KMS-11 (cell line): ENCODE measurements around the gene H1-8.

Experiments used
- H2AFZ ChIP-seq: fragments of 200-600 bp; sonication (generic); 2 replicates; pipeline ENCODE4 v1.6.1; 2016; ENCODE audit warnings: antibody characterized with exemption, mixed run types, low read depth
- H3K27ac ChIP-seq: fragments of 200-600 bp; sonication (generic); 2 replicates; pipeline ENCODE4 v1.6.1; 2016; ENCODE audit warnings: mild to moderate bottlenecking, mixed run types
- H3K27me3 ChIP-seq: fragments of 200-600 bp; sonication (generic); 2 replicates; pipeline ENCODE4 v1.6.1; 2017; ENCODE audit warnings: mild to moderate bottlenecking, low read depth, mixed run types, moderate library complexity; ENCODE audit not compliant: insufficient read depth
- H3K36me3 ChIP-seq: fragments of 200-600 bp; sonication (generic); 2 replicates; pipeline ENCODE4 v1.6.1; 2017; ENCODE audit warnings: mild to moderate bottlenecking, mixed run types; ENCODE audit not compliant: insufficient read depth
- H3K4me1 ChIP-seq: fragments of 200-600 bp; sonication (generic); 2 replicates; pipeline ENCODE4 v1.6.1; 2016; ENCODE audit warnings: mild to moderate bottlenecking, low read depth, mixed run types; ENCODE audit not compliant: poor library complexity, severe bottlenecking
- H3K4me2 ChIP-seq: fragments of 200-600 bp; sonication (generic); 2 replicates; pipeline ENCODE4 v1.7.0; 2016; ENCODE audit warnings: mild to moderate bottlenecking, mixed run types
- H3K4me3 ChIP-seq: fragments of 200-600 bp; sonication (generic); IDR thresholded peaks from 2 replicates; pipeline ENCODE4 v1.6.1; 2017; ENCODE audit warnings: low read depth, low read length, mixed read lengths; ENCODE audit not compliant: insufficient read depth
- H3K79me2 ChIP-seq: fragments of 200-600 bp; sonication (generic); 2 replicates; pipeline ENCODE4 v1.6.1; 2016; ENCODE audit warnings: low read depth, mixed run types; ENCODE audit not compliant: insufficient read depth
- H3K9ac ChIP-seq: fragments of 200-600 bp; sonication (generic); 2 replicates; pipeline ENCODE4 v1.6.1; 2016; ENCODE audit warnings: mild to moderate bottlenecking, mixed run types
- H4K20me1 ChIP-seq: fragments of 200-600 bp; sonication (generic); 2 replicates; pipeline ENCODE4 v1.6.1; 2016; ENCODE audit warnings: mild to moderate bottlenecking, mixed run types; ENCODE audit not compliant: insufficient read depth
- CTCF ChIP-seq: fragments of 200-600 bp; sonication (generic); conservative IDR thresholded peaks from 2 replicates; pipeline ENCODE4 v1.6.1; 2017; ENCODE audit warnings: low read depth, mild to moderate bottlenecking, antibody characterized with exemption, low read length, moderate library complexity, mixed read lengths

Gene H1-8

GRCh38 chr3:129567939-129568338 lies 25.0 kb downstream of the H1-8 start:
- H3K27ac ChIP-seq: no peak overlapping the region

DNA sequence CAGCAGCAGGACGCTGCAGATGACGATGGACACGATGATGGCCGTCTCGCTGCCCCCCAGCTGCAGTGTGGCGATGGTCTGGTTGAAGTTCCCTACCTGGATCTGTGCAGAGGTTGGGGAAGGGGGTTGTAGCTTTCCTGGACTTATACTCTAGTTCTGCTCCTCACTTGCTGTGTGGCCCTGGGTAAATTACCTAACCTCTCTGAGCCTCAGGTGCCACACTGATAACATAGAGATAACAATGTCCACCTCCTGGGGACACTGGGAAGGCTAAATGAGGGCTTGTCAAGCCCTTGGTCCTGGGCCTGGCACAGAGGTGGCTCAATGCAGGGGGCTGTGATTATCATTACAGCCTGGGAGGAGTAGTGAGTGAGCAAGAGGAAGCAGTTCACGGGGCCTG lies 26.9 kb downstream of the H1-8 start:
- H3K36me3 ChIP-seq: no peaks in the 10 kb centered on the region
- no peaks in the 10 kb centered on the region for H3K27me3 ChIP-seq
- H3K4me1 ChIP-seq: peaks cover 1% of the 10 kb centered on the region
- no peaks in the 10 kb centered on the region for H3K79me2 ChIP-seq
- H3K4me2 ChIP-seq: no peak overlapping the region
- no peaks in the 10 kb centered on the region for H4K20me1 ChIP-seq
- no peak overlapping the region for H2AFZ ChIP-seq
- H3K27ac ChIP-seq: no peak overlapping the region
- no peak overlapping the region for H3K4me3 ChIP-seq
- TF ChIP-seq CTCF: no peak
- H3K9ac ChIP-seq: no peak overlapping the region

More at GRCh38 chr3:129567939-129568338, 25.0 kb downstream of the H1-8 start:
- H4K20me1 ChIP-seq: no peaks in the 10 kb centered on the region
- no peak overlapping the region for H3K9ac ChIP-seq
- no peak overlapping the region for H3K4me2 ChIP-seq
- no peak overlapping the region for H2AFZ ChIP-seq
- no peaks in the 10 kb centered on the region for H3K4me1 ChIP-seq
- no peaks in the 10 kb centered on the region for H3K27me3 ChIP-seq
- no peaks in the 10 kb centered on the region for H3K79me2 ChIP-seq
- no peaks in the 10 kb centered on the region for H3K36me3 ChIP-seq
- no peak for TF ChIP-seq CTCF
- no peak overlapping the region for H3K4me3 ChIP-seq

DNA sequence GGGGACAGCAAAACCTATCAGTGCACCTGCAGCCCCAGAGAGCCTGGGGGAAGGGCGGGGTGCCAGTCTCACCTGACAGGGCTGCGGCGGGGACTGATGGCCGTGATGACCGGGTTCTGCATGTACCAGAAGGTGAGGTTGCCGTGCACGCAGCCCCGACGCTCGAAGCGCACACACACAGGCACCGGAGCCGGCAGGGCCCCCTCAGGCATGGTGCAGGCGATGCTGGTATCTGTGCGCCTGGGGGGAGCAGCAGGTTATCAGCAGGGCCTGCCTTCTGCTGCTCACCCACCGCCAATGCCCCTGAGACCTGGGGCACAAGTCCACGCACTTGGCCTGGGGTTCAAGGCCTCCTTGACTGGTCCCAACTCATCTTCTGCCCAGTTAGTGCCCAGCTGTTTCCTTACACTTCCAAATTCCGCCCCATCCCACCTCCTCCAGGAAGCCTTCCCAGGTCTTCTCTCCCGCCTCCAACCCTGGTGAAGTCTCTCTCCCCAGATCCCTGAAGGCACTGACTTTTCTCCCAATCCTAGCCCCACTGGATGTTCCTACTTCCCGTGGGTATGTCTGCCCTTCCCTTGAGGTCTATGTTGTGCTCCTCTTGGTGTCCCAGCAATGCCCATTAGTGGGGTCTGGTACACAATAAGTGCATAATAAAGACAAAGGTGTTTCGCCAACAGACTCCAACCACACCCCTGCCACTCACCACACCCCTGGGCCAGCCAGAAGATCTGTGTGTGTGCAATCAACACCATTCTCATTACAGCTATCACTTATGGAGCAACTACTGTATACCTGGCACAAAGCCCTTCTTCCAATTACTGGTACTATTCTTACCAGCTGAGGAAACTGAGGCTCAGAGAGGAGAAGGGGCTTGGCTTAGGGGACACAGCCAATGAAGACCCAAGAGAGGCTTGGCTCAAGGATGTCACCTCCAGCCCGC lies 28.9 kb downstream of the H1-8 start:
- H3K4me3 ChIP-seq: no peak overlapping the region

DNA sequence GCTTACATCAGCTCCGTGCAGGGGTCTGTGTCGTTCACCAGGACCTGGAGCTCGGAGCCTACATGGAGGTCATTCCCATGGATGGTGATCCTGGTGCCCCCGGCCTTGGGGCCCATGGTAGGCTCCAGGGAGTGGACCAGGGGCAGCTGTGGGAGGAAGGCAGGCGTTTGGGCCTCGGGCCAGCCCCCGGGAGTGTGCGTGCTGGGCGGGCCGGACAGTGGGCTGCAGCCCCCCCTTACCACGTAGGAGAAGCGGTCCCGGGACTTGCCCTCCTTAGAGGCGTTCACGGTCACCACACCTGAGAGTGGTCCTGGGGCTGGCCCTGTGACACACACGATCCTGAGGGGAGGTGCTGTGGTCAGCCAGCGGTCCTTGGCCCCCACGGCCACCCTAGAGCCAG lies 29.6 kb downstream of the H1-8 start:
- peaks cover 29% of the 10 kb centered on the region for H3K4me1 ChIP-seq
- TF ChIP-seq CTCF: no peak
- no peak overlapping the region for H3K27ac ChIP-seq
- no peak overlapping the region for H2AFZ ChIP-seq
- H3K27me3 ChIP-seq: no peaks in the 10 kb centered on the region
- no peak overlapping the region for H3K4me2 ChIP-seq
- no peaks in the 10 kb centered on the region for H3K79me2 ChIP-seq
- no peak overlapping the region for H3K4me3 ChIP-seq
- no peaks in the 10 kb centered on the region for H3K36me3 ChIP-seq
- H4K20me1 ChIP-seq: no peaks in the 10 kb centered on the region
- H3K9ac ChIP-seq: no peak overlapping the region

More for the DNA sequence above, 28.9 kb downstream of the H1-8 start:
- H3K4me2 ChIP-seq: no peak overlapping the region
- H3K36me3 ChIP-seq: no peaks in the 10 kb centered on the region
- no peak overlapping the region for H3K9ac ChIP-seq
- no peaks in the 10 kb centered on the region for H3K27me3 ChIP-seq
- no peak for TF ChIP-seq CTCF
- H3K27ac ChIP-seq: no peak overlapping the region
- H2AFZ ChIP-seq: no peak overlapping the region
- H3K4me1 ChIP-seq: peaks cover 22% of the 10 kb centered on the region
- no peaks in the 10 kb centered on the region for H4K20me1 ChIP-seq
- H3K79me2 ChIP-seq: no peaks in the 10 kb centered on the region
